Neural cell (in vitro differentiated cells): ENCODE measurements around the gene SLC41A3. TPM values are rescaled to one million over a fixed set of nuclear protein-coding genes. Genes with fewer than 3 reads are reported as not detected.

Source experiments
- H2AFZ ChIP-seq: fragments of 200-600, 300-800 bp; sonication (generic), shearing (Covaris generic); 2 replicates; pipeline ENCODE4 v1.6.0; 2014; ENCODE audit warnings: low read depth, mild to moderate bottlenecking, antibody characterized with exemption, low read length, moderate library complexity
- H3F3A ChIP-seq: fragments of 200-600 bp; shearing (Covaris generic); 2 replicates; pipeline ENCODE4 v1.6.1; 2016; ENCODE audit warnings: mild to moderate bottlenecking, moderate library complexity, mixed read lengths, antibody characterized with exemption, low read length; ENCODE audit not compliant: insufficient read depth, poor library complexity, severe bottlenecking
- H3K27ac ChIP-seq: fragments of 200-600, 300-800 bp; sonication (generic), shearing (Covaris generic); 2 replicates; pipeline ENCODE4 v1.5.1; 2014; ENCODE audit warnings: mild to moderate bottlenecking, low read length, moderate library complexity
- H3K27me3 ChIP-seq: fragments of 300-800, 200-600 bp; sonication (generic), shearing (Covaris generic); 2 replicates; pipeline ENCODE4 v1.6.0; 2014; ENCODE audit warnings: mild to moderate bottlenecking, low read depth, low read length, moderate library complexity; ENCODE audit not compliant: insufficient read depth
- H3K36me3 ChIP-seq: fragments of 300-800, 200-600 bp; sonication (generic), shearing (Covaris generic); 2 replicates; pipeline ENCODE4 v1.5.1; 2014; ENCODE audit warnings: mild to moderate bottlenecking, antibody characterized with exemption, low read length, moderate library complexity; ENCODE audit not compliant: insufficient read depth
- H3K4me2 ChIP-seq: fragments of 300-800, 200-600 bp; sonication (generic), shearing (Covaris generic); 2 replicates; pipeline ENCODE4 v1.6.0; 2014; ENCODE audit warnings: mild to moderate bottlenecking, low read length
- H3K4me3 ChIP-seq: fragments of 300-800, 200-600 bp; sonication (generic), shearing (Covaris generic); 2 replicates; pipeline ENCODE4 v1.5.1; 2014; ENCODE audit warnings: mild to moderate bottlenecking, low read length, moderate library complexity
- H3K79me2 ChIP-seq: fragments of 200-600 bp; shearing (Covaris generic); replicated peaks from 2 replicates; pipeline ENCODE4 v1.6.0; 2014; ENCODE audit warnings: mild to moderate bottlenecking, low read length, moderate library complexity; ENCODE audit not compliant: insufficient read depth
- H3K9ac ChIP-seq: fragments of 300-800, 200-600 bp; sonication (generic), shearing (Covaris generic); 2 replicates; pipeline ENCODE4 v1.6.1; 2016; ENCODE audit warnings: mild to moderate bottlenecking, low read length, mixed read lengths
- H3K9me2 ChIP-seq: fragments of 200-600 bp; shearing (Covaris generic); 2 replicates; pipeline ENCODE4 v1.6.1; 2016; ENCODE audit warnings: mild to moderate bottlenecking, low read length, mixed read lengths; ENCODE audit not compliant: insufficient read depth
- H3K9me3 ChIP-seq: fragments of 200-600, 300-800 bp; sonication (generic), shearing (Covaris generic); 2 replicates; pipeline ENCODE4 v1.6.1; 2016; ENCODE audit warnings: mild to moderate bottlenecking, mixed run types, low read length, moderate library complexity, mixed read lengths
- H4K20me1 ChIP-seq: fragments of 200-600 bp; shearing (Covaris generic); 2 replicates; pipeline ENCODE4 v1.6.1; 2016; ENCODE audit warnings: mild to moderate bottlenecking, mixed run types; ENCODE audit not compliant: insufficient read depth
- EP300 ChIP-seq: fragments of 450-650 bp; conservative IDR thresholded peaks from 2 replicates; pipeline ENCODE4 v1.6.1; 2014; ENCODE audit warnings: antibody characterized with exemption, mild to moderate bottlenecking, moderate library complexity; ENCODE audit not compliant: poor library complexity, severe bottlenecking
- EZH2 ChIP-seq: fragments of 200-600, 300-800 bp; shearing (Covaris generic), sonication (generic); IDR thresholded peaks from 2 replicates; pipeline ENCODE4 v1.6.1; 2014; ENCODE audit warnings: antibody characterized with exemption, low read length, borderline replicate concordance, mild to moderate bottlenecking; ENCODE audit not compliant: insufficient read depth, poor library complexity, severe bottlenecking
- MXI1 ChIP-seq: fragments of 450-650 bp; conservative IDR thresholded peaks from 2 replicates; pipeline ENCODE4 v1.6.1; 2014; ENCODE audit warnings: antibody characterized with exemption, mild to moderate bottlenecking; ENCODE audit not compliant: poor library complexity, severe bottlenecking
- POLR2AphosphoS5 ChIP-seq: IDR thresholded peaks from 2 replicates; pipeline ENCODE4 v1.6.1; 2012
- RAD21 ChIP-seq: fragments of 450-650 bp; conservative IDR thresholded peaks from 2 replicates; pipeline ENCODE4 v1.6.1; 2014; ENCODE audit warnings: antibody characterized with exemption, mild to moderate bottlenecking, moderate library complexity
- SMC3 ChIP-seq: fragments of 450-650 bp; conservative IDR thresholded peaks from 2 replicates; pipeline ENCODE4 v1.6.1; 2014; ENCODE audit warnings: antibody characterized with exemption, mild to moderate bottlenecking, moderate library complexity; ENCODE audit not compliant: poor library complexity
- TAF1 ChIP-seq: IDR thresholded peaks from 2 replicates; pipeline ENCODE4 v1.6.1; 2012; ENCODE audit warnings: low read depth
- polyA plus RNA-seq: library from polyadenylated mRNA; depleted of rRNA; stranded (reverse); fragments of >200 nt; gene quantifications from 2 replicates; pipeline ENCODE4 v1.2.3, GENCODE V29; 2014
- TF ChIP-seq, protein P1 (sequence below): fragments of 450-650 bp; IDR thresholded peaks from 2 replicates; pipeline ENCODE4 v1.5.1; 2014; ENCODE audit warnings: antibody characterized with exemption, mild to moderate bottlenecking, moderate library complexity; ENCODE audit not compliant: poor library complexity, severe bottlenecking
- TF ChIP-seq, protein P2 (sequence below): IDR thresholded peaks from 2 replicates; pipeline ENCODE4 v1.6.1; 2012; ENCODE audit warnings: borderline replicate concordance

SLC41A3 gene
- polyA plus RNA-seq, 1 donor from 2014 or later, result 80.0 TPM

DNA sequence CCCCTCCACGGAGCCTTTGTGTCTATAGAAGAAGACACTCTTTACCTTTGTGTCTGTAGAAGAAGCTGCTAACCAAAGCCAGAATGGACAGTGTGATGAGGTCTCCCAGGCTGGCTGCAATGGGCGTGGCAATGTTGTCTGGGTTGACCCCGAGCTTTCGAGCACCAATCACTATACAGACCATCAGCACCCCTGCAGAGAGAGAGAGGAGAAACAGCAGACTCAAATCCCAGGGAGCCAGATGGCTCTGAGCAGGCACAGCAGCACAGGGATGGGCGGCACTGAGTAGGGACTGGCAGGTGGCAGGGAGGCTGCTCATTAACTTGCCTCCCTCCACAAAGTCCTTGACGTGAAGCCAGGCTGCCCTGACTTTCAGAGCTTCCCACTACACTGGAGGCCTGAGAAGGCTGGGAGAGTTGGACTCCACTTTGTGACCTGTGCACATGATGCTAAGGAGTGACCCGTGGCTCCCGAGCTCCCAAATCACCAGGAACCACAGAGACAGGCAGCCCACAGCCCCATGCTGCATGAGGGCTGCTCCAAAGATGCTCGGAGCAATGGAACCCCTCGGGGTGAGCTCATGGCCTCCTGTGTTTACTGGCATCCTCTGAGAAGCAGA lies 61.1 kb downstream of the SLC41A3 start:
- Histone ChIP-seq H3K27ac (no peak overlapping the region), H3K9me2 (no peaks in the 10 kb centered on the region), H3K36me3 (no peaks in the 10 kb centered on the region), H3K27me3 (no peaks in the 10 kb centered on the region), H4K20me1 (no peaks in the 10 kb centered on the region), H3K4me2 (no peak overlapping the region), H3K9ac (no peak overlapping the region), H2AFZ (no peak overlapping the region), H3K9me3 (no peaks in the 10 kb centered on the region), H3K79me2 (no peaks in the 10 kb centered on the region), H3F3A (no peaks in the 10 kb centered on the region), H3K4me3 (no peak overlapping the region)
- TF ChIP-seq EP300 (no peak), EZH2 (no peak), TAF1 (no peak), POLR2AphosphoS5 (no peak), SMC3 (no peak), RAD21 (no peak), MXI1 (no peak)
- TF ChIP-seq, protein P1, sequence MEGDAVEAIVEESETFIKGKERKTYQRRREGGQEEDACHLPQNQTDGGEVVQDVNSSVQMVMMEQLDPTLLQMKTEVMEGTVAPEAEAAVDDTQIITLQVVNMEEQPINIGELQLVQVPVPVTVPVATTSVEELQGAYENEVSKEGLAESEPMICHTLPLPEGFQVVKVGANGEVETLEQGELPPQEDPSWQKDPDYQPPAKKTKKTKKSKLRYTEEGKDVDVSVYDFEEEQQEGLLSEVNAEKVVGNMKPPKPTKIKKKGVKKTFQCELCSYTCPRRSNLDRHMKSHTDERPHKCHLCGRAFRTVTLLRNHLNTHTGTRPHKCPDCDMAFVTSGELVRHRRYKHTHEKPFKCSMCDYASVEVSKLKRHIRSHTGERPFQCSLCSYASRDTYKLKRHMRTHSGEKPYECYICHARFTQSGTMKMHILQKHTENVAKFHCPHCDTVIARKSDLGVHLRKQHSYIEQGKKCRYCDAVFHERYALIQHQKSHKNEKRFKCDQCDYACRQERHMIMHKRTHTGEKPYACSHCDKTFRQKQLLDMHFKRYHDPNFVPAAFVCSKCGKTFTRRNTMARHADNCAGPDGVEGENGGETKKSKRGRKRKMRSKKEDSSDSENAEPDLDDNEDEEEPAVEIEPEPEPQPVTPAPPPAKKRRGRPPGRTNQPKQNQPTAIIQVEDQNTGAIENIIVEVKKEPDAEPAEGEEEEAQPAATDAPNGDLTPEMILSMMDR, result no peak
- TF ChIP-seq, protein P2, sequence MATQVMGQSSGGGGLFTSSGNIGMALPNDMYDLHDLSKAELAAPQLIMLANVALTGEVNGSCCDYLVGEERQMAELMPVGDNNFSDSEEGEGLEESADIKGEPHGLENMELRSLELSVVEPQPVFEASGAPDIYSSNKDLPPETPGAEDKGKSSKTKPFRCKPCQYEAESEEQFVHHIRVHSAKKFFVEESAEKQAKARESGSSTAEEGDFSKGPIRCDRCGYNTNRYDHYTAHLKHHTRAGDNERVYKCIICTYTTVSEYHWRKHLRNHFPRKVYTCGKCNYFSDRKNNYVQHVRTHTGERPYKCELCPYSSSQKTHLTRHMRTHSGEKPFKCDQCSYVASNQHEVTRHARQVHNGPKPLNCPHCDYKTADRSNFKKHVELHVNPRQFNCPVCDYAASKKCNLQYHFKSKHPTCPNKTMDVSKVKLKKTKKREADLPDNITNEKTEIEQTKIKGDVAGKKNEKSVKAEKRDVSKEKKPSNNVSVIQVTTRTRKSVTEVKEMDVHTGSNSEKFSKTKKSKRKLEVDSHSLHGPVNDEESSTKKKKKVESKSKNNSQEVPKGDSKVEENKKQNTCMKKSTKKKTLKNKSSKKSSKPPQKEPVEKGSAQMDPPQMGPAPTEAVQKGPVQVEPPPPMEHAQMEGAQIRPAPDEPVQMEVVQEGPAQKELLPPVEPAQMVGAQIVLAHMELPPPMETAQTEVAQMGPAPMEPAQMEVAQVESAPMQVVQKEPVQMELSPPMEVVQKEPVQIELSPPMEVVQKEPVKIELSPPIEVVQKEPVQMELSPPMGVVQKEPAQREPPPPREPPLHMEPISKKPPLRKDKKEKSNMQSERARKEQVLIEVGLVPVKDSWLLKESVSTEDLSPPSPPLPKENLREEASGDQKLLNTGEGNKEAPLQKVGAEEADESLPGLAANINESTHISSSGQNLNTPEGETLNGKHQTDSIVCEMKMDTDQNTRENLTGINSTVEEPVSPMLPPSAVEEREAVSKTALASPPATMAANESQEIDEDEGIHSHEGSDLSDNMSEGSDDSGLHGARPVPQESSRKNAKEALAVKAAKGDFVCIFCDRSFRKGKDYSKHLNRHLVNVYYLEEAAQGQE, result no peak

DNA sequence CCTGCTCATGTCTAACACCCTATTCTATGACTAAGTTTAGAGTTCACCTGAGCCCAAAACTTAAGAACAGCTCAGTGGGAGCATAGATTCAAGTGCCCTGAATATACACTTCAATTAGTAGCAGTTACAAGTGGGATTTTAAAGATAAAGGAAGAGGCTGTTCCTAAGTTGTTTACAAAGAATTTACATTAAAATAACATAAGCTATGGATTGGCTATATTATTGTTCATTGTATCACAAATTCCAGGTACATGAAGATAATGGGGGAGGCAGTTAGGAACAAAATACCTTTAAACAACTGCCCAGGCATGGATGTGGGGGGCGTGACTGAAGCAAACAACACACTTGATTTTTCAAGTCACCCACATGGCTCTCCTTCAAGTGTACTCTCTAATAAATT lies 62.2 kb downstream of the SLC41A3 start:
- no peaks in the 10 kb centered on the region for H3K9me2 ChIP-seq
- no peak overlapping the region for H3K4me2 ChIP-seq
- H3K27ac ChIP-seq, result no peak overlapping the region
- no peaks in the 10 kb centered on the region for H3K79me2 ChIP-seq
- no peaks in the 10 kb centered on the region for H3K36me3 ChIP-seq
- no peak overlapping the region for H3K4me3 ChIP-seq
- no peaks in the 10 kb centered on the region for H4K20me1 ChIP-seq
- no peaks in the 10 kb centered on the region for H3K27me3 ChIP-seq
- no peak overlapping the region for H3K9ac ChIP-seq
- H2AFZ ChIP-seq, result no peak overlapping the region
- no peaks in the 10 kb centered on the region for H3F3A ChIP-seq
- no peak for TF ChIP-seq POLR2AphosphoS5
- TF ChIP-seq MXI1, result no peak
- TF ChIP-seq, protein P1, result no peak
- TF ChIP-seq SMC3, result no peak
- no peak for TF ChIP-seq EZH2
- TF ChIP-seq EP300, result no peak
- no peak for TF ChIP-seq RAD21
- TF ChIP-seq, protein P2, result no peak
- TF ChIP-seq TAF1, result no peak
- H3K9me3 ChIP-seq, result no peaks in the 10 kb centered on the region
